Measurements from ENCODE around the gene DUSP15. TPM values are rescaled to one million over a fixed set of nuclear protein-coding genes. Genes with fewer than 3 reads are reported as not detected.

The DUSP15 gene
- total RNA-seq, 4 donors from 2014 or later, result 1.6 to 45.6 (median 8.8) TPM; not detected in 1

GRCh38 chr20:31909253-31910070 is 39.1 kb upstream of the DUSP15 start:
- H3K36me3 ChIP-seq, result no peaks in the 10 kb centered on the region
- H3K4me3 ChIP-seq, result no peak overlapping the region
- no peak overlapping the region for H3K27ac ChIP-seq
- no peaks in the 10 kb centered on the region for H3K9me3 ChIP-seq
- H3K27me3 ChIP-seq, result no peaks in the 10 kb centered on the region
- TF ChIP-seq, protein P1, sequence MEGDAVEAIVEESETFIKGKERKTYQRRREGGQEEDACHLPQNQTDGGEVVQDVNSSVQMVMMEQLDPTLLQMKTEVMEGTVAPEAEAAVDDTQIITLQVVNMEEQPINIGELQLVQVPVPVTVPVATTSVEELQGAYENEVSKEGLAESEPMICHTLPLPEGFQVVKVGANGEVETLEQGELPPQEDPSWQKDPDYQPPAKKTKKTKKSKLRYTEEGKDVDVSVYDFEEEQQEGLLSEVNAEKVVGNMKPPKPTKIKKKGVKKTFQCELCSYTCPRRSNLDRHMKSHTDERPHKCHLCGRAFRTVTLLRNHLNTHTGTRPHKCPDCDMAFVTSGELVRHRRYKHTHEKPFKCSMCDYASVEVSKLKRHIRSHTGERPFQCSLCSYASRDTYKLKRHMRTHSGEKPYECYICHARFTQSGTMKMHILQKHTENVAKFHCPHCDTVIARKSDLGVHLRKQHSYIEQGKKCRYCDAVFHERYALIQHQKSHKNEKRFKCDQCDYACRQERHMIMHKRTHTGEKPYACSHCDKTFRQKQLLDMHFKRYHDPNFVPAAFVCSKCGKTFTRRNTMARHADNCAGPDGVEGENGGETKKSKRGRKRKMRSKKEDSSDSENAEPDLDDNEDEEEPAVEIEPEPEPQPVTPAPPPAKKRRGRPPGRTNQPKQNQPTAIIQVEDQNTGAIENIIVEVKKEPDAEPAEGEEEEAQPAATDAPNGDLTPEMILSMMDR (IDR thresholded peaks at IDR 0.05), result no peak
- TF ChIP-seq POLR2A (IDR thresholded peaks at IDR 0.05), result no peak
- no peaks in the 10 kb centered on the region for H3K4me1 ChIP-seq
- no peak for DNase-seq
- intact Hi-C loops (cut with DNase I; ENCODE audit: low total_unique reads), result no loop called here

GRCh38 chr20:31908424-31908823 is 38.1 kb upstream of the DUSP15 start:
- intact Hi-C loops (cut with DNase I; ENCODE audit: low total_unique reads), result no loop called here
- no peak for DNase-seq
- TF ChIP-seq, protein P1 (IDR thresholded peaks at IDR 0.05), result no peak
- TF ChIP-seq POLR2A (IDR thresholded peaks at IDR 0.05), result no peak

DNA sequence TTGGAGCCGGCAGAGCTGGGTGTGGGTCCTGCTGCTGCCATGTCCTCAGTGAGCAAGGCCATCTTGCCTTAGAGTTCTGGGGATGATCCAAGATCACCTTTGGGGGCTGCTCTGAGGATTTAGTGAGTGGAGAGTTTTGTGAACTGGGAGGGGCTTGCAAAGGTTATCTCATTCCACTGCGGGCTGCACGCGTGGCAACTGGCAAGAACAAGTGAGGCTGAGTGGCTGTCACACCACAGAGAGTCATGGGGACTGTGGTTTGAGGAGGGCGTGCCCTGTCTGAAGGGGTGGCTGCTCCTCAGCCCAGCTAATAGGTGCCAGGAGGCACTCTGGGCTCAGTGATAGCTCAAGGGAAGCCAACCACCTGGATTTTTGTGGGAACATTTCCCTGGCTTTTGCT is 37.7 kb upstream of the DUSP15 start:
- no peak for DNase-seq
- TF ChIP-seq, protein P1 (IDR thresholded peaks at IDR 0.05), result no peak
- TF ChIP-seq POLR2A (IDR thresholded peaks at IDR 0.05), result no peak
- Histone ChIP-seq H3K27ac (no peak overlapping the region), H3K9me3 (no peaks in the 10 kb centered on the region), H3K36me3 (no peaks in the 10 kb centered on the region), H3K4me3 (no peak overlapping the region), H3K27me3 (no peaks in the 10 kb centered on the region), H3K4me1 (no peaks in the 10 kb centered on the region)
- intact Hi-C loops (cut with DNase I; ENCODE audit: low total_unique reads), result no loop called here

More at GRCh38 chr20:31908424-31908823, 38.1 kb upstream of the DUSP15 start:
- H3K4me1 ChIP-seq, result no peaks in the 10 kb centered on the region
- no peak overlapping the region for H3K27ac ChIP-seq
- no peak overlapping the region for H3K4me3 ChIP-seq
- H3K9me3 ChIP-seq, result no peaks in the 10 kb centered on the region
- no peaks in the 10 kb centered on the region for H3K27me3 ChIP-seq
- H3K36me3 ChIP-seq, result no peaks in the 10 kb centered on the region

DNA sequence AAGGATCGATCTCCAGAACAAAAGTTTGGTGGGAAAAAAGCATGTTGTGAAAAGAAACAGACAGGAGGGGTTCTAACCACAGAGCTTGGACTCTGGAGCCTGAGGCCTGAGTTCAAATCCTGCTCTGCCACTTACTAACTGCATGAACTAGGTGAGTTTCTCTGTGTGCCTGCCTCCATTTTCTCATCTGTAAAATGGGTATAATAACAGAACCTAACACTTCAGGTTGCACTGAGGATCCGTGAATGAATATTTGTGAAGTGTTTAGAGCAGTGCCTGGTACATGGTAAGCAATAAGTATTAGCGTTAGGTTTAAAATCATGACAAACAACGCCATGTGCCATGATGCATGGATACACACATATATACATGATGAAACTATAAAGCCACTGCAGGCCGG is 36.7 kb upstream of the DUSP15 start:
- TF ChIP-seq, protein P1 (IDR thresholded peaks at IDR 0.05), result no peak
- TF ChIP-seq POLR2A (IDR thresholded peaks at IDR 0.05), result no peak
- no peaks in the 10 kb centered on the region for H3K36me3 ChIP-seq
- no peaks in the 10 kb centered on the region for H3K4me1 ChIP-seq
- no peak for DNase-seq
- H3K4me3 ChIP-seq, result no peak overlapping the region
- no peaks in the 10 kb centered on the region for H3K9me3 ChIP-seq
- intact Hi-C loops (cut with DNase I; ENCODE audit: low total_unique reads), result no loop called here
- H3K27ac ChIP-seq, result no peak overlapping the region
- no peaks in the 10 kb centered on the region for H3K27me3 ChIP-seq

DNA sequence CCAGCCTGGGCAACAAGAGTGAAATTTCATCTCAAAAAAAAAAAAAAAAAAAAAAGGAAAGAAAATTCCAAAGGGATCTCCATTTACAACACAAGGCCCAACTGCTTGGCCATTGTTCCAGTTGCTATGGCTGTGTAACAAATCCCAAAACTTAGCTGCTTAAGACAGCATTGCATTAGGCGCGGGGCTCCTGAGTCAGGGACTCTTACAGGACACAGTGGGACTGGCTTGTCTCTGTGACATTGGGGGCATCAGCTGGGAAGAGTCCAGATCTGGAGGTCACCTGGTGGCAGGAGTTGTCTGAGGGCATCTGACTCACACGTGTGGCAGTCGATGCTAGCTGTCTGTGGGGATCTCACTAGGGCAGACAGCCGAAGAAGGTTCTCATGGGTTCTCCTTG is 35.7 kb upstream of the DUSP15 start:
- Histone ChIP-seq H3K27me3 (no peaks in the 10 kb centered on the region), H3K9me3 (no peaks in the 10 kb centered on the region), H3K36me3 (no peaks in the 10 kb centered on the region), H3K4me1 (no peaks in the 10 kb centered on the region), H3K27ac (no peak overlapping the region), H3K4me3 (no peak overlapping the region)
- TF ChIP-seq POLR2A (IDR thresholded peaks at IDR 0.05), result no peak
- TF ChIP-seq, protein P1 (IDR thresholded peaks at IDR 0.05), result no peak
- DNase-seq, result no peak
- intact Hi-C loops (cut with DNase I; ENCODE audit: low total_unique reads), result no loop called here
